SHP77 treated with DMSO at 0.1 percent for 48 hours (cell line): ENCODE results near the gene MBD4.

Source experiments
- DNase-seq: peaks from one replicate; lab custom pipeline; 2025; lab: John Stamatoyannopoulos, UW

MBD4 gene

GRCh38 chr3:129463094-129463493, 23.3 kb upstream of the MBD4 start:
- DNase-seq, result no peak

- no peak for DNase-seq
These were observed 22.7 kb upstream of the MBD4 start for GRCh38 chr3:129462361-129462968.

GRCh38 chr3:129461461-129462146, 21.9 kb upstream of the MBD4 start:
- DNase-seq, result no peak

- DNase-seq, result no peak
These were observed 21.3 kb upstream of the MBD4 start for GRCh38 chr3:129461022-129461421.

- no peak for DNase-seq
These were observed 20.8 kb upstream of the MBD4 start for GRCh38 chr3:129460572-129460971.

- DNase-seq, result no peak
These were observed 20.4 kb upstream of the MBD4 start for GRCh38 chr3:129460155-129460554.

GRCh38 chr3:129453732-129454131, 14.0 kb upstream of the MBD4 start:
- DNase-seq, result no peak

- no peak for DNase-seq
These were observed 9.7 kb upstream of the MBD4 start for GRCh38 chr3:129449279-129450115.

GRCh38 chr3:129448186-129448895, 8.6 kb upstream of the MBD4 start:
- no peak for DNase-seq

- no peak for DNase-seq
These were observed 7.2 kb upstream of the MBD4 start for GRCh38 chr3:129446926-129447325.

GRCh38 chr3:129445471-129445870, 5.7 kb upstream of the MBD4 start:
- DNase-seq, result no peak

GRCh38 chr3:129442947-129443346, 3.2 kb upstream of the MBD4 start:
- no peak for DNase-seq

GRCh38 chr3:129442486-129442885, 2.7 kb upstream of the MBD4 start:
- no peak for DNase-seq

GRCh38 chr3:129441782-129442181, 2.0 kb upstream of the MBD4 start:
- no peak for DNase-seq

- DNase-seq, result no peak
These were observed 1.5 kb upstream of the MBD4 start for GRCh38 chr3:129441215-129441614.

GRCh38 chr3:129440618-129441190, 956 bp upstream of the MBD4 start:
- DNase-seq, result no peak

GRCh38 chr3:129439226-129439816, 427 bp downstream of the MBD4 start:
- no peak for DNase-seq

- no peak for DNase-seq
These were observed 4.4 kb downstream of the MBD4 start for GRCh38 chr3:129435367-129435766.

- no peak for DNase-seq
These were observed 5.6 kb downstream of the MBD4 start for GRCh38 chr3:129434140-129434539.

GRCh38 chr3:129433565-129433964, 6.2 kb downstream of the MBD4 start:
- DNase-seq, result no peak

GRCh38 chr3:129432671-129433070, 7.1 kb downstream of the MBD4 start:
- DNase-seq, result no peak

- no peak for DNase-seq
These were observed 7.7 kb downstream of the MBD4 start for GRCh38 chr3:129432036-129432435.
